Loucy (cell line): ENCODE data around the gene CNTN4.

Source experiments
- CTCF ChIP-seq: fragments of 200-600 bp; sonication (generic); conservative IDR thresholded peaks from 2 replicates; pipeline ENCODE4 v1.5.1; 2014; ENCODE audit warnings: mild to moderate bottlenecking, antibody characterized with exemption, low read length
- EZH2phosphoT487 ChIP-seq: fragments of 200-600 bp; IDR thresholded peaks from 2 replicates; pipeline ENCODE4 v1.6.1; 2018; ENCODE audit warnings: antibody characterized with exemption, mild to moderate bottlenecking, moderate library complexity, borderline replicate concordance

GRCh38 chr3:2714834-2715233, 616.2 kb downstream of the CNTN4 start:
- TF ChIP-seq CTCF = no peak
- no peak for TF ChIP-seq EZH2phosphoT487
